Tibial nerve (tissue), 4 donors: ENCODE results near the gene KIF17. TPM values are rescaled to one million over a fixed set of nuclear protein-coding genes. Genes with fewer than 3 reads are reported as not detected.

Experiments
- DNase-seq, 2 donors: peaks; one replicate each; pipeline ENCODE4 v3.0.0-alpha.2; 2019; ENCODE audit warnings: low spot score in 2 of 2
- H3K27ac ChIP-seq, 4 donors: fragments of 200-600 bp; sonication (generic) in 3 of 4; one replicate each; pipeline ENCODE4 v1.5.1; 2017 to 2019; ENCODE audit warnings: mild to moderate bottlenecking in 1 of 4
- H3K27me3 ChIP-seq, 2 donors: fragments of 200-600 bp; sonication (generic) in 1 of 2; one replicate each; pipeline versions ENCODE4 v1.5.1 to v1.6.0; 2017 to 2019
- H3K36me3 ChIP-seq, 3 donors: fragments of 200-600 bp; sonication (generic); one replicate each; pipeline ENCODE4 v1.5.1; 2018 to 2019
- H3K4me1 ChIP-seq, 4 donors: fragments of 200-600 bp; sonication (generic) in 3 of 4; one replicate each; pipeline ENCODE4 v1.5.1; 2017 to 2019
- H3K4me3 ChIP-seq, 4 donors: fragments of 200-600 bp; sonication (generic) in 3 of 4; one replicate each; pipeline ENCODE4 v1.5.1; 2017 to 2019; ENCODE audit warnings: mild to moderate bottlenecking in 1 of 4, moderate library complexity in 1 of 4
- H3K9me3 ChIP-seq, 4 donors: fragments of 200-600 bp; sonication (generic) in 3 of 4; one replicate each; pipeline ENCODE4 v1.5.1; 2017 to 2019
- EP300 ChIP-seq, 2 donors: sonication (generic); formaldehyde crosslinking; IDR thresholded peaks; one replicate each; pipeline ENCODE4 v1.6.1; 2017; ENCODE audit warnings: antibody characterized with exemption in 2 of 2, mild to moderate bottlenecking in 1 of 2
- POLR2A ChIP-seq, 2 donors: fragments of 450-650 bp; IDR thresholded peaks; one replicate each; pipeline ENCODE4 v1.6.1; 2017; ENCODE audit warnings: antibody characterized with exemption in 2 of 2, mild to moderate bottlenecking in 2 of 2, moderate library complexity in 2 of 2
- WGBS, 2 donors: methylation state at CpG; one replicate each; pipeline ENCODE4 v1.1.5; 2018; 5-methylcytosine and 5-hydroxymethylcytosine counted together
- total RNA-seq, 4 donors: library from RNA; depleted of rRNA; stranded (reverse); fragments of >200 nt; gene quantifications; one replicate each; pipeline ENCODE4 v1.1.0, GENCODE V29; 2016
- TF ChIP-seq, protein P1 (sequence below), 5 experiments: fragments of 200-600 bp in 3 of 5; fragments of 450-650 bp in 2 of 5; sonication (generic) in 3 of 5; IDR thresholded peaks; one replicate each; pipeline ENCODE4 v1.5.1; 2016 to 2019; ENCODE audit warnings: antibody characterized with exemption in 5 of 5, mild to moderate bottlenecking in 3 of 5, moderate library complexity in 2 of 5

KIF17 gene
- total RNA-seq, 4 donors from 2014 or later, result 0.59 to 4.2 (median 3.3) TPM

DNA sequence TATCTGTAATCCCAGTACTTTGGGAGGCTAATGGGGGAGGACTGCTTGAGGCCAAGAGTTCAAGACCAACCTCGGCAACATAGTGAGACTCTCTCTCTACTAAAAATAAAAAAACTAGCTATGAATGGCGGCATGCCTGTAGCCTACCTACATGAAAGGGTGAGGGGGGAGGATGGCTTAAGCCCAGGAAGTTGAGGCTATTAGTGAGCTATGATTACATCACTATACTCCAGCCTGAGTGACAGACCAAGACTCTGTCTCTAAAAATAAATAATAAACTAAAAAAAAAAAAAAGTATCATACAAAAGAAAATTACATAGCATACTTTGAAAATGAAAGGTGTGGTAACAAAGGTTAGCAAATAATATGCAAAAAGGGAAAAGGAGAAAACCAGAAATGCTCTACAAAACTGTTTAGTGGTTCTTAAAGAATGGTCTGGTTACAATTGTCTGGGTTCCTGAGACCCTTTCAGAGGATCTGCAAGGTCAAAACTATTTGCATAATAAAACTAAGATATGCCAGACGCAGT is 33.7 kb upstream of the KIF17 start:
- TF ChIP-seq EP300 (IDR thresholded peaks at IDR 0.05) (no peak), POLR2A (IDR thresholded peaks at IDR 0.05) (no peak)
- TF ChIP-seq, protein P1, sequence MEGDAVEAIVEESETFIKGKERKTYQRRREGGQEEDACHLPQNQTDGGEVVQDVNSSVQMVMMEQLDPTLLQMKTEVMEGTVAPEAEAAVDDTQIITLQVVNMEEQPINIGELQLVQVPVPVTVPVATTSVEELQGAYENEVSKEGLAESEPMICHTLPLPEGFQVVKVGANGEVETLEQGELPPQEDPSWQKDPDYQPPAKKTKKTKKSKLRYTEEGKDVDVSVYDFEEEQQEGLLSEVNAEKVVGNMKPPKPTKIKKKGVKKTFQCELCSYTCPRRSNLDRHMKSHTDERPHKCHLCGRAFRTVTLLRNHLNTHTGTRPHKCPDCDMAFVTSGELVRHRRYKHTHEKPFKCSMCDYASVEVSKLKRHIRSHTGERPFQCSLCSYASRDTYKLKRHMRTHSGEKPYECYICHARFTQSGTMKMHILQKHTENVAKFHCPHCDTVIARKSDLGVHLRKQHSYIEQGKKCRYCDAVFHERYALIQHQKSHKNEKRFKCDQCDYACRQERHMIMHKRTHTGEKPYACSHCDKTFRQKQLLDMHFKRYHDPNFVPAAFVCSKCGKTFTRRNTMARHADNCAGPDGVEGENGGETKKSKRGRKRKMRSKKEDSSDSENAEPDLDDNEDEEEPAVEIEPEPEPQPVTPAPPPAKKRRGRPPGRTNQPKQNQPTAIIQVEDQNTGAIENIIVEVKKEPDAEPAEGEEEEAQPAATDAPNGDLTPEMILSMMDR (IDR thresholded peaks at IDR 0.05), result no peak
- no peak for DNase-seq
- WGBS, 2 donors, result 64 to 69% methylated on average over 3 of the region's 3 CpGs
- peaks cover 3 to 75% (median 13%) of the 10 kb centered on the region in 3 donors for H3K36me3 ChIP-seq
- H3K27me3 ChIP-seq, result no peaks in the 10 kb centered on the region
- H3K4me1 ChIP-seq, result no peaks in the 10 kb centered on the region
- H3K27ac ChIP-seq, result no peak overlapping the region
- H3K4me3 ChIP-seq, result no peak overlapping the region
- H3K9me3 ChIP-seq, result no peaks in the 10 kb centered on the region

DNA sequence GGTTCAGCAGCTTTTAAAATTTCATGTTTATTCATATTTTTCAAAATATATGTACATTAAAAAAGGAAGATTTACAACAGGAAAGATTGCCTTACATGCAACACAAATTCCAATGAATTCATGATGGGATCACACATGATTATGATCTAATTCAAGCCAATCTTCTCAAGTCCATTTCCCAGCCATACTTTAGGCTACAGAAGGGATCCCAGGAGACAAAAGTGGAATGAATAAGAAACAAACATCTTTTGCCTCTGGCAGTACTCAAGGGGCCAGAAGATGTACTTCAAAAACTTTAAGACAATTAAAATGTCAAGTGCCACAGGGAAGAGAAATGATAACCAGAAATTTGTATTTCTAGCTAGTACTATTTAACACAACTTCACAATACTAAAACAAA is 24.9 kb upstream of the KIF17 start:
- no peak for DNase-seq
- Histone ChIP-seq H3K4me1 (no peaks in the 10 kb centered on the region), H3K27me3 (no peaks in the 10 kb centered on the region), H3K36me3 (peaks cover 5 to 91% (median 14%) of the 10 kb centered on the region in 3 donors), H3K9me3 (no peaks in the 10 kb centered on the region), H3K4me3 (no peak overlapping the region), H3K27ac (no peak overlapping the region)
- no peak for TF ChIP-seq EP300 (IDR thresholded peaks at IDR 0.05)
- TF ChIP-seq POLR2A (IDR thresholded peaks at IDR 0.05), result no peak
- TF ChIP-seq, protein P1 (IDR thresholded peaks at IDR 0.05), result no peak

DNA sequence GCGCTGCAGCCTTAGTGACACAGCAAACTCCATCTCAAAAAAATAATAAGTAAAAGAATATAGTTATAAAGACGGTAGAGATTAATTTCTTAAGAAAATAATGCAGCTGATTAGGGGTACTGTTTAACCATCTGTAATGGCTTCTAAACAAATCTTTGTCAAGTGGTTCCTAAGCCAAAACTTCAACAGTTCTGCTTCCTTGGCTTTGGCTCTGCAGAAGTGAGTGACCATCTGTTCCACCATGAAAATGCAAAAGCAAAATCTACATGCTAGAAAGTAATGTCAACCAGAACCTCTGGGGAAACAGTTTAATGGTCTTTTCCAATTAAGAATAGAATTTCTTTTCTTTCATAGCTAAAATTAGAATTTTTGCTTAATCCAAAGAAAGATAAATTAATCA is 23.0 kb upstream of the KIF17 start:
- 78 to 88% methylated on average over 2 of the region's 2 CpGs for WGBS, 2 donors
- DNase-seq, result no peak

DNA sequence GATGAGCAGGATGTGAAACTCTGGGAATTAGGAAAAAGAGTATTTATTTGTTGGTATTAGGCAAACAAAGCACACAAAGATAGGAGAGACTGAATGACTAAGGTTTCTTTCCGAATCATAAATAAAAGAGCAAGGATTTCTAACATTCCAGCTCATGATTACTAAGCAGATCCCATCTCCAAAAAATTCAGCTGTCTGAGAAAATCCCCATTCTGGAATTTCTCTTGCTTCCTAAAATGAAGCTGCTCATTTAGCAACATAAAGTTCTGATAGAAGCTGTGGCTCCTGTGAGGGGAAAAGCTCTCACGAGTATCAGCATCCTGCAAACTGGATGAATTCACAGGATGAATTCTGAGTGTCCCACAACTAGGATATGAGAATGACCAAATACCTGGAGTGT is 21.4 kb upstream of the KIF17 start:
- 50 to 51% methylated on average over 2 of the region's 2 CpGs for WGBS, 2 donors
- Histone ChIP-seq H3K36me3 (peaks cover 0 to 81% (median 0%) of the 10 kb centered on the region in 3 donors), H3K27ac (no peak overlapping the region)

More for the DNA sequence above, 23.0 kb upstream of the KIF17 start:
- Histone ChIP-seq H3K27me3 (no peaks in the 10 kb centered on the region), H3K36me3 (peaks cover 0 to 90% (median 5%) of the 10 kb centered on the region in 3 donors), H3K4me3 (no peak overlapping the region), H3K4me1 (no peaks in the 10 kb centered on the region), H3K27ac (no peak overlapping the region), H3K9me3 (no peaks in the 10 kb centered on the region)
- no peak for TF ChIP-seq EP300 (IDR thresholded peaks at IDR 0.05)
- TF ChIP-seq, protein P1 (IDR thresholded peaks at IDR 0.05), result no peak
- no peak for TF ChIP-seq POLR2A (IDR thresholded peaks at IDR 0.05)

DNA sequence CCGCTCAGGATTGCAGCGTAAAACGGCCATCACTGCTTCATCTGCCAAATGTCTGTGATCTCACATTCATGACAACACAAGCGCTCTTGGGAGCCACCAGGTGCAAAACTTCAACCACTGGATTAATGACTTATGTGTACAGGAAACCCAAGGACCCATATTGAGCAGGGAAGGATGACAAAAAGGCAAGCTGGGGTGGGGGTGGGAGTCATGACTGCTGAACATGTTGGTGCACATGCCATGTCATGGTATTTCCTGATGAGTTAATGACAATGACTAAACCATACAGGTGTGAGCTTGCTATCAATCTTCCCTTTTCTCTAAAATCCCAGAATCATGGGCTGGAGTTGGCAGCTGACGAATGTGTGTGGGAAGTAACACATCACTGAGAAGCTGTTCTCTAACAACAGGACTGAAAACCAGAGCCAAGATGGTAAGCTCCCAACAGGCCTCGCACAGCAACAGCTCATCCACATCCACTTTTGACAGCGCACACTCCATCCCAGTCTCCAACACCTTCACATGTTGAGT is 17.8 kb upstream of the KIF17 start:
- Histone ChIP-seq H3K36me3 (peaks cover 0 to 49% (median 0%) of the 10 kb centered on the region in 3 donors), H3K4me3 (no peak overlapping the region), H3K27me3 (peaks cover 0 to 15% of the 10 kb centered on the region in 2 donors), H3K9me3 (no peaks in the 10 kb centered on the region), H3K27ac (no peak overlapping the region), H3K4me1 (peaks cover 0 to 28% (median 19%) of the 10 kb centered on the region in 4 donors)
- TF ChIP-seq EP300 (IDR thresholded peaks at IDR 0.05) (no peak), POLR2A (IDR thresholded peaks at IDR 0.05) (no peak)
- TF ChIP-seq, protein P1 (IDR thresholded peaks at IDR 0.05), result no peak
- whole genome bisulfite sequencing, 2 donors, result 88 to 92% methylated on average over 7 of the region's 7 CpGs
- no peak for DNase-seq

More for the DNA sequence above, 21.4 kb upstream of the KIF17 start:
- Histone ChIP-seq H3K4me1 (no peaks in the 10 kb centered on the region), H3K27me3 (no peaks in the 10 kb centered on the region), H3K9me3 (no peaks in the 10 kb centered on the region), H3K4me3 (no peak overlapping the region)
- no peak for DNase-seq
- no peak for TF ChIP-seq EP300 (IDR thresholded peaks at IDR 0.05)
- no peak for TF ChIP-seq POLR2A (IDR thresholded peaks at IDR 0.05)
- TF ChIP-seq, protein P1 (IDR thresholded peaks at IDR 0.05), result no peak
